Endothelial cell of umbilical vein (primary cell): Measurements from ENCODE around the gene SNX22. TPM values are rescaled to one million over a fixed set of nuclear protein-coding genes. Genes with fewer than 3 reads are reported as not detected.

Source experiments
- BruUV-seq: library from RNA; stranded (reverse); fragments of 400-500 nt; replicated peaks from 2 replicates; lab custom pipeline; 2021; lab: Mats Ljungman, UMichigan
- CTCF ChIA-PET: fragments of 300-600, 350-600 bp; sonication (Branson Sonifier 250); formaldehyde crosslinking; loops from one replicate; lab custom pipeline; 2021; ENCODE audit warnings: antibody characterized with exemption, inconsistent platforms; lab: Charles Lee
- POLR2A ChIA-PET: fragments of 300-600, 350-600 bp; sonication (Branson Sonifier 250); formaldehyde crosslinking; loops from one replicate; lab custom pipeline; 2021; ENCODE audit warnings: antibody characterized with exemption, inconsistent platforms; lab: Charles Lee
- DNase-seq: peaks from one replicate; pipeline ENCODE4 v3.0.0-alpha.2; 2011; ENCODE audit warnings: low read depth, low spot score
- FAIRE-seq: peaks from 2 replicates; lab custom pipeline; 2011; peaks lifted over from hg19 to GRCh38; lab: Jason Lieb, UNC
- H2AFZ ChIP-seq: 2 replicates; pipeline ENCODE4 v1.6.0; 2012; ENCODE audit warnings: low read depth, low read length, control low read depth, inconsistent platforms
- H3K27ac ChIP-seq: 2 replicates; pipeline ENCODE4 v1.5.1; 2011; ENCODE audit warnings: low read depth, mild to moderate bottlenecking, control low read depth, low read length, moderate library complexity; ENCODE audit not compliant: insufficient read depth
- H3K27me3 ChIP-seq, 2 experiments: 2 replicates each; pipeline versions ENCODE4 v1.6.0 to v1.6.1; 2011; ENCODE audit warnings: low read length in 2 of 2, mixed read lengths in 1 of 2; ENCODE audit not compliant: control insufficient read depth in 2 of 2, insufficient read depth in 2 of 2
- H3K36me3 ChIP-seq, 2 experiments: 2 replicates in 1 of 2; 3 replicates in 1 of 2; pipeline ENCODE4 v1.5.1; 2011; ENCODE audit warnings: low read length in 2 of 2, mild to moderate bottlenecking in 1 of 2, moderate library complexity in 1 of 2; ENCODE audit not compliant: control insufficient read depth in 2 of 2, insufficient read depth in 2 of 2; ENCODE audit errors: extremely low read depth in 1 of 2
- H3K4me1 ChIP-seq: 3 replicates; pipeline ENCODE4 v1.5.1; 2011; ENCODE audit warnings: mild to moderate bottlenecking, low read length; ENCODE audit not compliant: control insufficient read depth, insufficient read depth; ENCODE audit errors: extremely low read depth
- H3K4me2 ChIP-seq: 2 replicates; pipeline ENCODE4 v1.6.1; 2011; ENCODE audit warnings: low read length, control low read depth, mixed read lengths; ENCODE audit not compliant: insufficient read depth
- H3K4me3 ChIP-seq, 3 experiments: fragments of 200-600 bp in 1 of 3; sonication (generic), shearing (Covaris generic) in 1 of 3; replicated peaks in 1 of 3; 2 replicates each; pipeline ENCODE4 v1.5.1; 2011 to 2016; ENCODE audit warnings: control low read depth in 3 of 3, low read length in 3 of 3, mild to moderate bottlenecking in 2 of 3, inconsistent platforms in 1 of 3, low read depth in 1 of 3, moderate library complexity in 1 of 3; ENCODE audit not compliant: insufficient read depth in 1 of 3
- H3K79me2 ChIP-seq: 2 replicates; pipeline ENCODE4 v1.6.0; 2012; ENCODE audit warnings: low read length, inconsistent platforms; ENCODE audit not compliant: control insufficient read depth, insufficient read depth
- H3K9ac ChIP-seq: replicated peaks from 2 replicates; pipeline ENCODE3; 2011; ENCODE audit warnings: low read length, control low read depth; ENCODE audit not compliant: insufficient read depth; ENCODE audit errors: extremely low read depth
- H3K9me1 ChIP-seq: replicated peaks from 3 replicates; pipeline ENCODE4 v1.6.0; 2011; ENCODE audit warnings: mild to moderate bottlenecking, low read length; ENCODE audit not compliant: control insufficient read depth, insufficient read depth; ENCODE audit errors: extremely low read depth
- H3K9me3 ChIP-seq: replicated peaks from 2 replicates; pipeline ENCODE4 v1.5.1; 2012; ENCODE audit warnings: low read length, inconsistent platforms; ENCODE audit not compliant: control insufficient read depth, insufficient read depth
- H4K20me1 ChIP-seq: replicated peaks from 2 replicates; pipeline ENCODE3; 2011; ENCODE audit warnings: mild to moderate bottlenecking, low read length; ENCODE audit not compliant: control insufficient read depth, insufficient read depth; ENCODE audit errors: extremely low read depth
- EZH2 ChIP-seq: IDR thresholded peaks from 2 replicates; pipeline ENCODE4 v1.6.1; 2012; ENCODE audit warnings: borderline replicate concordance, low read depth, mild to moderate bottlenecking, moderate library complexity, low read length, inconsistent platforms; ENCODE audit not compliant: severe bottlenecking
- FOS ChIP-seq: IDR thresholded peaks from 2 replicates; pipeline ENCODE4 v1.6.1; 2011; ENCODE audit warnings: mild to moderate bottlenecking, low read length, moderate library complexity, borderline replicate concordance; ENCODE audit not compliant: insufficient read depth
- GATA2 ChIP-seq: IDR thresholded peaks from 2 replicates; pipeline ENCODE4 v1.7.0; 2011; ENCODE audit warnings: low read depth, mild to moderate bottlenecking, moderate library complexity, mixed read lengths, low read length; ENCODE audit not compliant: insufficient read length, insufficient read depth
- JUN ChIP-seq: IDR thresholded peaks from 2 replicates; pipeline ENCODE4 v1.6.1; 2011; ENCODE audit warnings: borderline replicate concordance, low read depth; ENCODE audit not compliant: insufficient read length, insufficient read depth
- MYC ChIP-seq: IDR thresholded peaks from one replicate; pipeline ENCODE4 v1.6.1; 2011; ENCODE audit warnings: mild to moderate bottlenecking, low read depth, low read length
- POLR2A ChIP-seq: IDR thresholded peaks from 2 replicates; pipeline ENCODE4 v1.6.1; 2012; ENCODE audit warnings: low read depth, mild to moderate bottlenecking, control low read depth, low read length
- POLR2AphosphoS5 ChIP-seq: IDR thresholded peaks from 2 replicates; pipeline ENCODE4 v1.6.1; 2012; ENCODE audit warnings: low read depth, mild to moderate bottlenecking, control low read depth, low read length, moderate library complexity; ENCODE audit not compliant: insufficient read depth
- dilution Hi-C: fragments of 300-500 bp; cut with MboI; formaldehyde crosslinking; loops from one replicate; pipeline ENCODE4 v1.15.0; 2019; ENCODE audit warnings: low sequenced_read_pairs; ENCODE audit not compliant: extremely low pct_ligation_motif_present
- intact Hi-C: fragments of 100-400 bp; cut with micrococcal nuclease; formaldehyde crosslinking; loops from one replicate; pipeline ENCODE4 v1.10.0; 2022
- polyA plus RNA-seq, 4 experiments: library from polyadenylated mRNA; depleted of rRNA in 3 of 4; stranded (reverse) in 3 of 4; unstranded in 1 of 4; fragments of >200 nt; gene quantifications; 2 replicates each; pipeline versions ENCODE4 v1.2.1 to v1.2.3, GENCODE V29; 2011 to 2012; ENCODE audit warnings: missing spikeins in 1 of 4
- total RNA-seq: library from RNA; stranded (reverse); gene quantifications from 2 replicates; pipeline ENCODE4 v1.2.3, GENCODE V29; 2021
- TF ChIP-seq, protein P1 (sequence below): IDR thresholded peaks from 2 replicates; pipeline ENCODE4 v1.6.1; 2011; ENCODE audit not compliant: insufficient read depth, insufficient read length
- TF ChIP-seq, protein P2 (sequence below), 2 donors: IDR thresholded peaks; 1 replicate in 1 of 2; 2 replicates in 1 of 2; pipeline ENCODE4 v1.5.1; 2011; ENCODE audit warnings: low read length in 2 of 2, mild to moderate bottlenecking in 2 of 2, moderate library complexity in 2 of 2, control low read depth in 1 of 2, inconsistent platforms in 1 of 2, low read depth in 1 of 2; ENCODE audit not compliant: insufficient read depth in 1 of 2; ENCODE audit errors: extremely low read depth in 1 of 2

Gene SNX22
- total and polyA plus RNA-seq, 2 donors (not counting 3 experiments of a cell fraction or from before 2014, with no cell fraction given), result 0.14 to 0.73 TPM

DNA sequence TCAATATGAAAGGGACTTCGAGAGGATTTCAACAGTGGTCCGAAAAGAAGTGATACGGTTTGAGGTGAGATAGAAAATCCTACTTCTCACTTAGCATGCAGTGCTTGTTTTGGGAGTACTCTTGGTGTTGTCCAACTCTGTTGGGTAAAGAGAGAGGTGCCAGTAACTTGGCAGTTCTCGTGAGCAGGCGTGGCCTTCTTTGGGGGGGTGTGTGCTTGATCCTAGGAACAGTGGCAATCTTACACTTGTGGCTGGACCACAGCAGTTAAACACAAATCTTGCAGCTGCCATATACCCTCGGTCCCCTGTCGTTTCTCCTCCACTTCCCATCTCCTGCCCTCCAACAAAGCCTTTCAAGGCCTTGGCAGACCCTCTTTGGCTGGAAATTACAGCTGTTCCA is 15.2 kb upstream of the SNX22 start:
- Histone ChIP-seq H3K9ac (no peak overlapping the region), H3K9me3 (no peaks in the 10 kb centered on the region), H3K4me3 (no peak overlapping the region), H3K9me1 (no peaks in the 10 kb centered on the region), H3K4me2 (no peak overlapping the region), H4K20me1 (no peaks in the 10 kb centered on the region), H3K36me3 (peaks cover 11 to 47% of the 10 kb centered on the region in 2 experiments), H3K79me2 (no peaks in the 10 kb centered on the region), H2AFZ (no peak overlapping the region), H3K27me3 (no peaks in the 10 kb centered on the region), H3K4me1 (peaks cover 12% of the 10 kb centered on the region), H3K27ac (no peak overlapping the region)
- intact Hi-C loops (no loop called here), dilution Hi-C loops (no loop called here)
- no peak for DNase-seq
- no TSS peak for BruUV-seq
- TF ChIP-seq, protein P1, sequence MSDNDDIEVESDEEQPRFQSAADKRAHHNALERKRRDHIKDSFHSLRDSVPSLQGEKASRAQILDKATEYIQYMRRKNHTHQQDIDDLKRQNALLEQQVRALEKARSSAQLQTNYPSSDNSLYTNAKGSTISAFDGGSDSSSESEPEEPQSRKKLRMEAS, result no peak
- no peak for TF ChIP-seq EZH2
- TF ChIP-seq, protein P2, sequence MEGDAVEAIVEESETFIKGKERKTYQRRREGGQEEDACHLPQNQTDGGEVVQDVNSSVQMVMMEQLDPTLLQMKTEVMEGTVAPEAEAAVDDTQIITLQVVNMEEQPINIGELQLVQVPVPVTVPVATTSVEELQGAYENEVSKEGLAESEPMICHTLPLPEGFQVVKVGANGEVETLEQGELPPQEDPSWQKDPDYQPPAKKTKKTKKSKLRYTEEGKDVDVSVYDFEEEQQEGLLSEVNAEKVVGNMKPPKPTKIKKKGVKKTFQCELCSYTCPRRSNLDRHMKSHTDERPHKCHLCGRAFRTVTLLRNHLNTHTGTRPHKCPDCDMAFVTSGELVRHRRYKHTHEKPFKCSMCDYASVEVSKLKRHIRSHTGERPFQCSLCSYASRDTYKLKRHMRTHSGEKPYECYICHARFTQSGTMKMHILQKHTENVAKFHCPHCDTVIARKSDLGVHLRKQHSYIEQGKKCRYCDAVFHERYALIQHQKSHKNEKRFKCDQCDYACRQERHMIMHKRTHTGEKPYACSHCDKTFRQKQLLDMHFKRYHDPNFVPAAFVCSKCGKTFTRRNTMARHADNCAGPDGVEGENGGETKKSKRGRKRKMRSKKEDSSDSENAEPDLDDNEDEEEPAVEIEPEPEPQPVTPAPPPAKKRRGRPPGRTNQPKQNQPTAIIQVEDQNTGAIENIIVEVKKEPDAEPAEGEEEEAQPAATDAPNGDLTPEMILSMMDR (IDR thresholded peaks at IDR 0.05; ENCODE audit: extremely low read depth in 1 of 2, insufficient read depth in 1 of 2, low read depth in 1 of 2, low read length in 2 of 2), result no peak
- no peak for TF ChIP-seq GATA2
- no peak for TF ChIP-seq POLR2AphosphoS5
- TF ChIP-seq JUN, result no peak
- no peak for TF ChIP-seq FOS
- no peak for TF ChIP-seq POLR2A
- TF ChIP-seq MYC, result no peak
- ChIA-PET POLR2A (no interaction called here), CTCF (interaction anchor here (1.1 kb wide), 1 partner anchor 17 kb away, joined by 3 read pairs; no protein-coding TSS in a partner anchor)
- no peak for FAIRE-seq
